ENCODE measurements around the gene FOXP1.

- no peak for TF ChIP-seq CTCF (IDR thresholded peaks at IDR 0.05)
- TF ChIP-seq POLR2AphosphoS5 (IDR thresholded peaks at IDR 0.05), result no peak
- no peak for TF ChIP-seq POLR2A (IDR thresholded peaks at IDR 0.05; ENCODE audit: low read depth)
Measured at GRCh38 chr3:71232895-71233294, 350.6 kb downstream of the FOXP1 start.

All from esophagus muscularis mucosa (tissue), 3 donors.